K562 (cell line): Measurements from ENCODE around the gene GLRX3. TPM values are rescaled to one million over a fixed set of nuclear protein-coding genes. Genes with fewer than 3 reads are reported as not detected.

Experiments
- ATAC-seq: fragments of 200-7000 bp; cut with Tn5 transposase; 3 replicates; pipeline ENCODE4 v1.9.1; 2020; ENCODE audit warnings: moderate library complexity
- BruUV-seq: library from RNA; stranded (reverse); fragments of 400-500 nt; replicated peaks from 2 replicates; lab custom pipeline; 2021; lab: Mats Ljungman, UMichigan
- CTCF ChIA-PET: fragments of 300-600 bp; formaldehyde crosslinking; extraction: SDS; loops from one replicate; lab custom pipeline; 2021; ENCODE audit warnings: low intra/inter-chr PET ratio; lab: Yijun Ruan, JAX
- POLR2A ChIA-PET: fragments of 300-600, 350-650 bp; sonication (Branson Sonifier 250); formaldehyde crosslinking; extraction: SDS; loops from one replicate; lab custom pipeline; 2021; ENCODE audit warnings: antibody characterized with exemption, inconsistent platforms; lab: Yijun Ruan, JAX
- DNase-seq, 4 experiments: peaks; one replicate each; pipeline versions ENCODE4 v3.0.0 to v3.0.0-alpha.2; 2011 to 2018; ENCODE audit warnings: low spot score in 3 of 4, mixed read lengths in 3 of 4; ENCODE audit errors: extremely low read depth in 1 of 4
- FAIRE-seq: peaks from 2 replicates; lab custom pipeline; 2011; peaks lifted over from hg19 to GRCh38; lab: Jason Lieb, UNC
- H2AFZ ChIP-seq: 2 replicates; pipeline ENCODE4 v1.6.0; 2011; ENCODE audit warnings: low read depth, low read length, control low read depth, inconsistent platforms
- H3K27ac ChIP-seq: fragments of 200-600 bp; 3 replicates; pipeline ENCODE4 v1.8.0; 2011; ENCODE audit warnings: low read depth, mild to moderate bottlenecking, control low read depth, inconsistent platforms, low read length, moderate library complexity, mixed read lengths; ENCODE audit errors: extremely low read depth
- H3K27me3 ChIP-seq, 2 experiments: fragments of 300-600 bp in 1 of 2; 2 replicates in 1 of 2; 3 replicates in 1 of 2; pipeline versions ENCODE4 v1.6.0 to v1.8.0; 2011; ENCODE audit warnings: inconsistent platforms in 2 of 2, low read length in 2 of 2, mild to moderate bottlenecking in 1 of 2, mixed read lengths in 1 of 2, moderate library complexity in 1 of 2; ENCODE audit not compliant: control insufficient read depth in 2 of 2, insufficient read depth in 2 of 2
- H3K36me3 ChIP-seq: fragments of 300-600 bp; 3 replicates; pipeline ENCODE4 v1.8.0; 2011; ENCODE audit warnings: mild to moderate bottlenecking, low read length, inconsistent platforms; ENCODE audit not compliant: control insufficient read depth, insufficient read depth
- H3K4me1 ChIP-seq, 2 experiments: fragments of 200-600 bp in 1 of 2; replicated peaks in 1 of 2; 2 replicates in 1 of 2; 3 replicates in 1 of 2; pipeline versions ENCODE4 v1.5.1 to v1.8.0; 2011; ENCODE audit warnings: inconsistent platforms in 2 of 2, low read length in 2 of 2, mild to moderate bottlenecking in 1 of 2, mixed read lengths in 1 of 2, moderate library complexity in 1 of 2; ENCODE audit not compliant: control insufficient read depth in 2 of 2, insufficient read depth in 2 of 2
- H3K4me2 ChIP-seq: 2 replicates; pipeline ENCODE4 v1.6.1; 2011; ENCODE audit warnings: low read length, control low read depth, inconsistent platforms, mixed read lengths; ENCODE audit not compliant: insufficient read depth
- H3K4me3 ChIP-seq: fragments of 200-600 bp; sonication (generic), shearing (Covaris generic); 2 replicates; pipeline ENCODE4 v1.5.1; 2016; ENCODE audit warnings: control low read depth, inconsistent platforms
- H3K79me2 ChIP-seq: fragments of 200-600 bp; 3 replicates; pipeline ENCODE4 v1.8.0; 2011; ENCODE audit warnings: low read length, inconsistent platforms; ENCODE audit not compliant: control insufficient read depth, insufficient read depth
- H3K9ac ChIP-seq, 2 experiments: 2 replicates each; pipeline versions ENCODE4 v1.6.0 to v1.6.1; 2011; ENCODE audit warnings: low read depth in 2 of 2, low read length in 2 of 2, control low read depth in 1 of 2, inconsistent platforms in 1 of 2, mild to moderate bottlenecking in 1 of 2, mixed read lengths in 1 of 2; ENCODE audit not compliant: insufficient read depth in 1 of 2
- H3K9me1 ChIP-seq: one replicate; pipeline ENCODE4 v1.6.0; 2011; ENCODE audit warnings: inconsistent platforms, mild to moderate bottlenecking, low read length, moderate library complexity; ENCODE audit not compliant: control insufficient read depth, insufficient read depth
- H3K9me3 ChIP-seq: replicated peaks from 2 replicates; pipeline ENCODE4 v1.5.1; 2011; ENCODE audit warnings: low read depth, low read length, inconsistent platforms; ENCODE audit not compliant: control insufficient read depth, insufficient read depth
- H4K20me1 ChIP-seq: replicated peaks from 2 replicates; pipeline ENCODE4 v1.6.1; 2011; ENCODE audit warnings: low read length, inconsistent platforms, mixed read lengths; ENCODE audit not compliant: control insufficient read depth, insufficient read depth
- BRCA1 ChIP-seq, 2 experiments: fragments of 450-650 bp in 1 of 2; sonication (generic) in 1 of 2; formaldehyde crosslinking in 1 of 2; IDR thresholded peaks; 2 replicates each; pipeline versions ENCODE4 v1.5.0 to v1.6.1; 2017 to 2020; ENCODE audit warnings: mild to moderate bottlenecking in 1 of 2, missing genetic modification reagents in 1 of 2
- FOXJ3 ChIP-seq: sonication (generic); formaldehyde crosslinking; IDR thresholded peaks from 2 replicates; pipeline ENCODE4 v1.4.0; 2020; ENCODE audit warnings: mild to moderate bottlenecking, missing genetic modification reagents
- GATA2 ChIP-seq: sonication (generic); formaldehyde crosslinking; IDR thresholded peaks from 2 replicates; pipeline ENCODE4 v1.4.0; 2020; ENCODE audit warnings: mild to moderate bottlenecking, missing genetic modification reagents
- HDAC1 ChIP-seq, 2 experiments: fragments of 450-650 bp; IDR thresholded peaks; 2 replicates each; pipeline ENCODE4 v1.6.1; 2016 to 2017; ENCODE audit warnings: inconsistent platforms in 1 of 2, mild to moderate bottlenecking in 1 of 2, moderate library complexity in 1 of 2
- HEY1 ChIP-seq: fragments of 250-450 bp; sonication (Bioruptor Pico); IDR thresholded peaks from 2 replicates; pipeline ENCODE4 v1.5.0; 2020; ENCODE audit warnings: mild to moderate bottlenecking, moderate library complexity, borderline replicate concordance
- HMG20B ChIP-seq: fragments of 250-450 bp; sonication (Bioruptor Pico); IDR thresholded peaks from 2 replicates; pipeline ENCODE4 v1.5.0; 2021; ENCODE audit warnings: mild to moderate bottlenecking
- RNF219 ChIP-seq: fragments of 250-450 bp; sonication (Bioruptor Pico); IDR thresholded peaks from 2 replicates; pipeline ENCODE4 v1.5.0; 2022; ENCODE audit warnings: mild to moderate bottlenecking
- SP2 ChIP-seq: IDR thresholded peaks from 2 replicates; pipeline ENCODE4 v1.6.1; 2011; ENCODE audit warnings: mild to moderate bottlenecking, low read depth, low read length, moderate library complexity; ENCODE audit not compliant: poor library complexity, severe bottlenecking; ENCODE audit errors: extremely low read depth
- STAT5B ChIP-seq: fragments of 250-450 bp; sonication (Bioruptor Pico); IDR thresholded peaks from 2 replicates; pipeline ENCODE4 v1.8.0; 2021; ENCODE audit warnings: mild to moderate bottlenecking, inconsistent platforms
- WGBS: fragments of 100-300 bp; shearing (Covaris generic); methylation state at CpG from one replicate; pipeline ENCODE4 v1.1.6; 2016; ENCODE audit warnings: low coverage, mixed read lengths; ENCODE audit not compliant: insufficient coverage; ENCODE audit errors: missing lambda C conversion rate; 5-methylcytosine and 5-hydroxymethylcytosine counted together
- in situ Hi-C: fragments of 300-500 bp; cut with MboI; formaldehyde crosslinking; loops from 4 replicates; pipeline ENCODE4 v1.15.0; 2018; ENCODE audit warnings: inconsistent platforms, mixed read lengths
- intact Hi-C: fragments of 100-400 bp; cut with micrococcal nuclease; formaldehyde crosslinking; loops from 2 replicates; pipeline ENCODE4 v1.14.2; 2022
- polyA plus RNA-seq, 8 experiments: library from polyadenylated mRNA; depleted of rRNA in 4 of 8; stranded (reverse) in 5 of 8; unstranded in 3 of 8; fragments of >200 nt; fragmentation: Nextera tagmentation in 2 of 8; fragmentation: Illumina TruSeq in 1 of 8; extraction: Ambion mirVana in 2 of 8; extraction: Trizol in 1 of 8; gene quantifications; 2 replicates each; pipeline versions ENCODE4 v1.2.1 to v1.2.3, GENCODE V29; 2011 to 2014; ENCODE audit warnings: inconsistent platforms in 1 of 8, missing spikeins in 1 of 8
- total RNA-seq, 7 experiments: library from RNA; depleted of rRNA in 6 of 7; stranded (reverse); fragments of >200 nt in 6 of 7; fragmentation: Illumina TruSeq in 2 of 7; extraction: Trizol in 2 of 7; gene quantifications; 2 replicates each; pipeline versions ENCODE4 v1.2.1 to v1.2.3, GENCODE V29; 2011 to 2021; ENCODE audit warnings: low replicate concordance in 1 of 7
- TF ChIP-seq, protein P1 (sequence below): IDR thresholded peaks from 2 replicates; pipeline ENCODE4 v1.6.1; 2011; ENCODE audit warnings: borderline replicate concordance, low read depth, mild to moderate bottlenecking, moderate library complexity, low read length; ENCODE audit not compliant: insufficient read depth, poor library complexity, severe bottlenecking

The GLRX3 gene
- total and polyA plus RNA-seq, 9 of the 15 experiments (the other 6 are each of a cell fraction or from before 2014, with no cell fraction given), result 115 to 190 (median 169) TPM

DNA sequence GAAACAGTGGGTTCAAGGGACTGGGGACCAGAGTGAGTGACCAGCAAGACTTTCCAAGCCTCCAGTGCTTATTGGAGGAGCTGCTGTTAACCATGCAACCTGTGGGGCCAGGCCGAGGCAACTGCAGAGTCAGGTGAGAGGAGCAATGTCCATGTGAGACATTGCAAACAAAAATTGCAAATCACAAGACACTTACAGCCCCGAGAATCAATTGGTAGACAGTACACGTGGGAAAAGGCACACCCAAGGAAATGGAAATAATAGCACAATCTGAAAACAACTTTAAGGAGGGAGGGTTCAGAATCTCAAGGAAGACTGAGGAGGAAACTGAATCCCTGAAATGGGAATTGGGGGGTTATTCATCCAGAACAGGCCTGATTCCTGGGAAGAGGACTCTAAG is 72.6 kb downstream of the GLRX3 start:
- ATAC-seq (no peak), FAIRE-seq (no peak), DNase-seq (no peak)
- H2AFZ ChIP-seq, result no peak overlapping the region
- no peaks in the 10 kb centered on the region for H4K20me1 ChIP-seq
- in situ Hi-C loops (no loop called here), intact Hi-C loops (no loop called here)
- no peaks in the 10 kb centered on the region for H3K9me1 ChIP-seq
- H3K4me2 ChIP-seq, result no peak overlapping the region
- H3K4me1 ChIP-seq, result peaks cover 0 to 6% of the 10 kb centered on the region in 2 experiments; a peak in 2 of 5 replicates
- H3K4me3 ChIP-seq, result no peak overlapping the region
- BruUV-seq, result no TSS peak
- no peak overlapping the region for H3K9ac ChIP-seq
- no peak overlapping the region for H3K27ac ChIP-seq
- no peaks in the 10 kb centered on the region for H3K36me3 ChIP-seq
- TF ChIP-seq, protein P1, sequence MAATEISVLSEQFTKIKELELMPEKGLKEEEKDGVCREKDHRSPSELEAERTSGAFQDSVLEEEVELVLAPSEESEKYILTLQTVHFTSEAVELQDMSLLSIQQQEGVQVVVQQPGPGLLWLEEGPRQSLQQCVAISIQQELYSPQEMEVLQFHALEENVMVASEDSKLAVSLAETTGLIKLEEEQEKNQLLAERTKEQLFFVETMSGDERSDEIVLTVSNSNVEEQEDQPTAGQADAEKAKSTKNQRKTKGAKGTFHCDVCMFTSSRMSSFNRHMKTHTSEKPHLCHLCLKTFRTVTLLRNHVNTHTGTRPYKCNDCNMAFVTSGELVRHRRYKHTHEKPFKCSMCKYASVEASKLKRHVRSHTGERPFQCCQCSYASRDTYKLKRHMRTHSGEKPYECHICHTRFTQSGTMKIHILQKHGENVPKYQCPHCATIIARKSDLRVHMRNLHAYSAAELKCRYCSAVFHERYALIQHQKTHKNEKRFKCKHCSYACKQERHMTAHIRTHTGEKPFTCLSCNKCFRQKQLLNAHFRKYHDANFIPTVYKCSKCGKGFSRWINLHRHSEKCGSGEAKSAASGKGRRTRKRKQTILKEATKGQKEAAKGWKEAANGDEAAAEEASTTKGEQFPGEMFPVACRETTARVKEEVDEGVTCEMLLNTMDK, result no peak
- no peak for TF ChIP-seq BRCA1 (IDR thresholded peaks at IDR 0.05)
- no peak for TF ChIP-seq BRCA1 (CRISPR knock-in tag; IDR thresholded peaks at IDR 0.05)
- CTCF ChIA-PET, result no interaction called here
- no peaks in the 10 kb centered on the region for H3K9me3 ChIP-seq
- H3K27me3 ChIP-seq, result no peaks in the 10 kb centered on the region
- POLR2A ChIA-PET, result interaction anchor here (0.5 to 1.0 kb wide), 2 partner anchors 22 to 161 kb away, joined by 3 read pairs; no protein-coding TSS in a partner anchor
- WGBS, result 24% methylated on average over 3 of the region's 3 CpGs
- no peaks in the 10 kb centered on the region for H3K79me2 ChIP-seq

GRCh38 chr10:130212746-130213145 is 76.6 kb downstream of the GLRX3 start:
- no peak for FAIRE-seq
- no peak for ATAC-seq
- BruUV-seq, result no TSS peak
- H4K20me1 ChIP-seq, result no peaks in the 10 kb centered on the region
- H3K79me2 ChIP-seq, result no peaks in the 10 kb centered on the region
- H3K36me3 ChIP-seq, result no peaks in the 10 kb centered on the region
- in situ Hi-C loops (no loop called here), intact Hi-C loops (no loop called here)
- no peak for DNase-seq
- H3K4me2 ChIP-seq, result no peak overlapping the region
- H2AFZ ChIP-seq, result no peak overlapping the region
- no peak for TF ChIP-seq HMG20B
- TF ChIP-seq GATA2 (CRISPR knock-in tag), result no peak
- TF ChIP-seq HEY1 (CRISPR knock-in tag), result no peak
- no peak for TF ChIP-seq HDAC1 (IDR thresholded peaks at IDR 0.05)
- no peak for TF ChIP-seq RNF219
- no peak for TF ChIP-seq FOXJ3 (CRISPR knock-in tag)
- TF ChIP-seq STAT5B (CRISPR knock-in tag), result no peak
- no peak for TF ChIP-seq SP2
- WGBS, result 51% methylated on average over 4 of the region's 4 CpGs
- no peak overlapping the region for H3K27ac ChIP-seq
- ChIA-PET CTCF (no interaction called here), POLR2A (no interaction called here)
- no peaks in the 10 kb centered on the region for H3K9me3 ChIP-seq
- H3K9me1 ChIP-seq, result no peaks in the 10 kb centered on the region
- H3K4me1 ChIP-seq, result peaks cover 0 to 6% of the 10 kb centered on the region in 2 experiments; a peak in 1 of 5 replicates
- H3K9ac ChIP-seq, result no peak overlapping the region
- H3K27me3 ChIP-seq, result no peaks in the 10 kb centered on the region
- no peak overlapping the region for H3K4me3 ChIP-seq
